MM.1S (cell line): Measurements from ENCODE around the gene OR6B2.

Experiments used
- EZH2phosphoT487 ChIP-seq: fragments of 300-600 bp; sonication (generic); IDR thresholded peaks from 2 replicates; pipeline ENCODE4 v1.6.1; 2018; ENCODE audit warnings: antibody characterized with exemption, low read length
- TF ChIP-seq, protein P1 (sequence below): fragments of 300-600 bp; sonication (generic); IDR thresholded peaks from 2 replicates; pipeline ENCODE4 v1.5.1; 2016; ENCODE audit warnings: antibody characterized with exemption, low read length, mixed read lengths

- TF ChIP-seq, protein P1, sequence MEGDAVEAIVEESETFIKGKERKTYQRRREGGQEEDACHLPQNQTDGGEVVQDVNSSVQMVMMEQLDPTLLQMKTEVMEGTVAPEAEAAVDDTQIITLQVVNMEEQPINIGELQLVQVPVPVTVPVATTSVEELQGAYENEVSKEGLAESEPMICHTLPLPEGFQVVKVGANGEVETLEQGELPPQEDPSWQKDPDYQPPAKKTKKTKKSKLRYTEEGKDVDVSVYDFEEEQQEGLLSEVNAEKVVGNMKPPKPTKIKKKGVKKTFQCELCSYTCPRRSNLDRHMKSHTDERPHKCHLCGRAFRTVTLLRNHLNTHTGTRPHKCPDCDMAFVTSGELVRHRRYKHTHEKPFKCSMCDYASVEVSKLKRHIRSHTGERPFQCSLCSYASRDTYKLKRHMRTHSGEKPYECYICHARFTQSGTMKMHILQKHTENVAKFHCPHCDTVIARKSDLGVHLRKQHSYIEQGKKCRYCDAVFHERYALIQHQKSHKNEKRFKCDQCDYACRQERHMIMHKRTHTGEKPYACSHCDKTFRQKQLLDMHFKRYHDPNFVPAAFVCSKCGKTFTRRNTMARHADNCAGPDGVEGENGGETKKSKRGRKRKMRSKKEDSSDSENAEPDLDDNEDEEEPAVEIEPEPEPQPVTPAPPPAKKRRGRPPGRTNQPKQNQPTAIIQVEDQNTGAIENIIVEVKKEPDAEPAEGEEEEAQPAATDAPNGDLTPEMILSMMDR, result no peak
- TF ChIP-seq EZH2phosphoT487, result no peak
These were observed 48.4 kb upstream of the OR6B2 start for GRCh38 chr2:240078631-240079030.
